Measurements from ENCODE around the gene ANKRD36B.
"Not testable (repeated sequence)": the region's sequence is repeated elsewhere in the genome, so short reads cannot be mapped to it uniquely, and the experiment has no call there.

DNA sequence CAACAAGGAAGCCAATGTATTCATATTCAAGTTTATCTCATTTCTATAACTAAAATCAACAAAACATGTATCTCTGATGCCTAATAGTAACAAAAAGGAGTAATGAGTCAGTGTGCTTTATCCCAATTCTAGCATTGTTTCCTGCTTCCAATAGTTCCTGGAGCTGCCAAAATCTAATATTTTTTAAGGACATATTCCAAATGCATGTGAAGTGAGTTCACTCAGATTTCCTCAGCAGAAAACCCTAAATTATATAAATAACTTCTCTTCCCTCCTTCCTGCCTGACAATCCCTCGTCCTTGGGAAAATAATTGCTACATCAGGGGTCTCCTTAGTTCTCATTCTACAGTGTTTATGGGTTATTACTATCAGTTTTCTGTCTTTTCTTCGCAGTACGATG, 37.3 kb downstream of the ANKRD36B start:
- TF ChIP-seq, protein P1, sequence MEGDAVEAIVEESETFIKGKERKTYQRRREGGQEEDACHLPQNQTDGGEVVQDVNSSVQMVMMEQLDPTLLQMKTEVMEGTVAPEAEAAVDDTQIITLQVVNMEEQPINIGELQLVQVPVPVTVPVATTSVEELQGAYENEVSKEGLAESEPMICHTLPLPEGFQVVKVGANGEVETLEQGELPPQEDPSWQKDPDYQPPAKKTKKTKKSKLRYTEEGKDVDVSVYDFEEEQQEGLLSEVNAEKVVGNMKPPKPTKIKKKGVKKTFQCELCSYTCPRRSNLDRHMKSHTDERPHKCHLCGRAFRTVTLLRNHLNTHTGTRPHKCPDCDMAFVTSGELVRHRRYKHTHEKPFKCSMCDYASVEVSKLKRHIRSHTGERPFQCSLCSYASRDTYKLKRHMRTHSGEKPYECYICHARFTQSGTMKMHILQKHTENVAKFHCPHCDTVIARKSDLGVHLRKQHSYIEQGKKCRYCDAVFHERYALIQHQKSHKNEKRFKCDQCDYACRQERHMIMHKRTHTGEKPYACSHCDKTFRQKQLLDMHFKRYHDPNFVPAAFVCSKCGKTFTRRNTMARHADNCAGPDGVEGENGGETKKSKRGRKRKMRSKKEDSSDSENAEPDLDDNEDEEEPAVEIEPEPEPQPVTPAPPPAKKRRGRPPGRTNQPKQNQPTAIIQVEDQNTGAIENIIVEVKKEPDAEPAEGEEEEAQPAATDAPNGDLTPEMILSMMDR (IDR thresholded peaks at IDR 0.05; ENCODE audit: insufficient read depth, low read length, poor library complexity, severe bottlenecking): not testable (repeated sequence)
- not testable (repeated sequence) for TF ChIP-seq EZH2phosphoT487 (conservative IDR thresholded peaks at IDR 0.05; ENCODE audit: low read length)

All from SU-DHL-6 (cell line).